GM23338 (cell line): Measurements from ENCODE around the gene GRIK4. TPM values are rescaled to one million over a fixed set of nuclear protein-coding genes. Genes with fewer than 3 reads are reported as not detected.

Source experiments
- ATAC-seq: fragments of 200-7000 bp; cut with Tn5 transposase; 3 replicates; pipeline ENCODE4 v1.9.1; 2020
- DNase-seq: peaks from one replicate; pipeline ENCODE4 v3.0.0-alpha.2; 2015; ENCODE audit warnings: low spot score
- H2AFZ ChIP-seq: fragments of 200-600 bp; sonication (generic); 2 replicates; pipeline ENCODE4 v1.8.0; 2016; ENCODE audit warnings: antibody characterized with exemption, mild to moderate bottlenecking, moderate library complexity
- H3F3A ChIP-seq: fragments of 200-600 bp; sonication (generic); replicated peaks from 2 replicates; pipeline ENCODE4 v1.8.0; 2017; ENCODE audit warnings: antibody characterized with exemption, mixed run types, low read depth
- H3K27ac ChIP-seq: fragments of 200-600 bp; sonication (generic); 2 replicates; pipeline ENCODE4 v1.6.1; 2016; ENCODE audit warnings: low read depth
- H3K27me3 ChIP-seq: fragments of 200-600 bp; sonication (generic); 2 replicates; pipeline ENCODE4 v1.8.0; 2016; ENCODE audit warnings: mild to moderate bottlenecking, mixed run types, moderate library complexity; ENCODE audit not compliant: insufficient read depth
- H3K36me3 ChIP-seq: fragments of 200-600 bp; sonication (generic); 2 replicates; pipeline ENCODE4 v1.8.0; 2016; ENCODE audit warnings: mild to moderate bottlenecking; ENCODE audit not compliant: insufficient read depth
- H3K4me1 ChIP-seq: fragments of 200-600 bp; sonication (generic); 2 replicates; pipeline ENCODE4 v1.8.0; 2016; ENCODE audit warnings: mild to moderate bottlenecking, moderate library complexity; ENCODE audit not compliant: insufficient read depth
- H3K4me2 ChIP-seq: fragments of 200-600 bp; sonication (generic); 2 replicates; pipeline ENCODE4 v1.7.1; 2017; ENCODE audit warnings: mixed run types
- H3K4me3 ChIP-seq: fragments of 200-600 bp; sonication (generic); 2 replicates; pipeline ENCODE4 v1.6.1; 2016; ENCODE audit warnings: mixed run types
- H3K79me2 ChIP-seq: fragments of 200-600 bp; sonication (generic); replicated peaks from 2 replicates; pipeline ENCODE4 v1.8.0; 2017; ENCODE audit warnings: mild to moderate bottlenecking; ENCODE audit not compliant: insufficient read depth
- H3K9me2 ChIP-seq: fragments of 200-600 bp; sonication (generic); 2 replicates; pipeline ENCODE4 v1.8.0; 2017; ENCODE audit not compliant: insufficient read depth
- H4K20me1 ChIP-seq: fragments of 200-600 bp; sonication (generic); replicated peaks from 2 replicates; pipeline ENCODE4 v1.8.0; 2017; ENCODE audit warnings: mild to moderate bottlenecking; ENCODE audit not compliant: insufficient read depth
- H3K27ac Mint-ChIP-seq: 2 replicates; pipeline ENCODE4 v1.8.0; 2020; ENCODE audit warnings: inconsistent platforms, mild to moderate bottlenecking, moderate library complexity, mixed read lengths
- H3K27me3 Mint-ChIP-seq: 3 replicates; pipeline ENCODE4 v1.8.0; 2022; ENCODE audit warnings: low read depth, mild to moderate bottlenecking, moderate library complexity, mixed read lengths, inconsistent platforms; ENCODE audit not compliant: insufficient read depth, poor library complexity
- H3K36me3 Mint-ChIP-seq: 3 replicates; pipeline ENCODE4 v1.8.0; 2021; ENCODE audit warnings: low read depth, mild to moderate bottlenecking, inconsistent platforms, moderate library complexity, mixed read lengths
- H3K4me1 Mint-ChIP-seq: 3 replicates; pipeline ENCODE4 v1.8.0; 2020; ENCODE audit warnings: mild to moderate bottlenecking, inconsistent platforms, mixed read lengths
- H3K4me3 Mint-ChIP-seq: 3 replicates; pipeline ENCODE4 v1.8.0; 2021; ENCODE audit warnings: moderate library complexity, mild to moderate bottlenecking, inconsistent platforms, mixed read lengths
- H3K9me3 Mint-ChIP-seq: 3 replicates; pipeline ENCODE4 v1.8.0; 2020; ENCODE audit warnings: moderate library complexity, mild to moderate bottlenecking, inconsistent platforms, mixed read lengths
- CREB1 ChIP-seq: fragments of 250-450 bp; sonication (Bioruptor Pico); IDR thresholded peaks from 2 replicates; pipeline ENCODE4 v1.5.0; 2020; ENCODE audit warnings: low read depth, mild to moderate bottlenecking, moderate library complexity
- CTCF ChIP-seq, 2 experiments: fragments of 200-600 bp in 1 of 2; sonication (generic) in 1 of 2; conservative IDR thresholded peaks; 2 replicates each; pipeline versions ENCODE4 v1.5.1 to v1.6.1; 2016 to 2017; ENCODE audit warnings: antibody characterized with exemption in 2 of 2, low read depth in 2 of 2, mild to moderate bottlenecking in 2 of 2, moderate library complexity in 1 of 2
- EZH2phosphoT487 ChIP-seq: fragments of 200-600 bp; sonication (generic); IDR thresholded peaks from one replicate; pipeline ENCODE4 v1.8.1; 2018; ENCODE audit warnings: antibody characterized with exemption; ENCODE audit not compliant: unreplicated experiment
- NANOG ChIP-seq: IDR thresholded peaks from 2 replicates; pipeline ENCODE4 v1.6.1; 2016; ENCODE audit warnings: antibody characterized with exemption, borderline replicate concordance
- POLR2AphosphoS5 ChIP-seq: IDR thresholded peaks from 2 replicates; pipeline ENCODE4 v1.6.1; 2016; ENCODE audit warnings: antibody characterized with exemption, low read depth
- STAT1 ChIP-seq: IDR thresholded peaks from one replicate; pipeline ENCODE4 v1.6.1; 2016; ENCODE audit warnings: antibody characterized with exemption; ENCODE audit not compliant: unreplicated experiment
- ZNF114 ChIP-seq: fragments of 250-450 bp; sonication (Bioruptor Pico); IDR thresholded peaks from 2 replicates; pipeline ENCODE4 v1.5.0; 2020; ENCODE audit warnings: mild to moderate bottlenecking, moderate library complexity
- ZNF462 ChIP-seq: fragments of 250-450 bp; sonication (Bioruptor Pico); IDR thresholded peaks from 2 replicates; pipeline ENCODE4 v1.5.0; 2020; ENCODE audit warnings: mild to moderate bottlenecking, moderate library complexity
- polyA plus RNA-seq: library from polyadenylated mRNA; unstranded; fragments of >200 nt; fragmentation: Nextera tagmentation; extraction: Ambion mirVana; gene quantifications from 2 replicates; pipeline ENCODE4 v1.2.1, GENCODE V29; 2016
- total RNA-seq: library from RNA; depleted of rRNA; stranded (reverse); fragments of >200 nt; shearing (Covaris generic); gene quantifications from 2 replicates; pipeline ENCODE4 v1.2.3, GENCODE V29; 2014
- TF ChIP-seq, protein P1 (sequence below): IDR thresholded peaks from one replicate; pipeline ENCODE4 v1.6.1; 2018; ENCODE audit warnings: antibody characterized with exemption; ENCODE audit not compliant: unreplicated experiment

GRIK4 gene
- total and polyA plus RNA-seq, 2 experiments from 2014 or later = 0.63 to 2.2 TPM

GRCh38 chr11:120500414-120501071 is 11.0 kb upstream of the GRIK4 start:
- DNase-seq = peak; percentile 70
- H3K4me3 Mint-ChIP-seq = peak overlapping the region; percentile 47; the same call in 2 of the 3 replicates
- Histone ChIP-seq H3K27ac (no peak overlapping the region; the same call in 1 of the 2 replicates), H2AFZ (0 out of 2 replicates have a peak overlapping the region, but pooled peaks have one; percentile 35), H3K79me2 (no peaks in the 10 kb centered on the region), H3K4me1 (peaks cover 39% of the 10 kb centered on the region), H3K4me2 (peak overlapping the region; percentile 70), H3K9me2 (no peaks in the 10 kb centered on the region), H3F3A (no peaks in the 10 kb centered on the region), H4K20me1 (no peaks in the 10 kb centered on the region), H3K36me3 (no peaks in the 10 kb centered on the region), H3K4me3 (peak overlapping the region; percentile 28), H3K27me3 (no peaks in the 10 kb centered on the region)
- no peaks in the 10 kb centered on the region for H3K36me3 Mint-ChIP-seq
- H3K27me3 Mint-ChIP-seq = peaks cover 16% of the 10 kb centered on the region
- peak overlapping the region; percentile 33; the same call in 1 of the 2 replicates for H3K27ac Mint-ChIP-seq
- peaks cover 59% of the 10 kb centered on the region for H3K4me1 Mint-ChIP-seq
- TF ChIP-seq ZNF114 (CRISPR knock-in tag) = no peak
- no peak for TF ChIP-seq ZNF462 (CRISPR knock-in tag)
- TF ChIP-seq EZH2phosphoT487 = no peak
- TF ChIP-seq CTCF (conservative IDR thresholded peaks at IDR 0.05; ENCODE audit: low read depth in 2 of 2) = no peak
- TF ChIP-seq NANOG = no peak
- no peak for TF ChIP-seq STAT1
- no peak for TF ChIP-seq POLR2AphosphoS5
- TF ChIP-seq, protein P1, sequence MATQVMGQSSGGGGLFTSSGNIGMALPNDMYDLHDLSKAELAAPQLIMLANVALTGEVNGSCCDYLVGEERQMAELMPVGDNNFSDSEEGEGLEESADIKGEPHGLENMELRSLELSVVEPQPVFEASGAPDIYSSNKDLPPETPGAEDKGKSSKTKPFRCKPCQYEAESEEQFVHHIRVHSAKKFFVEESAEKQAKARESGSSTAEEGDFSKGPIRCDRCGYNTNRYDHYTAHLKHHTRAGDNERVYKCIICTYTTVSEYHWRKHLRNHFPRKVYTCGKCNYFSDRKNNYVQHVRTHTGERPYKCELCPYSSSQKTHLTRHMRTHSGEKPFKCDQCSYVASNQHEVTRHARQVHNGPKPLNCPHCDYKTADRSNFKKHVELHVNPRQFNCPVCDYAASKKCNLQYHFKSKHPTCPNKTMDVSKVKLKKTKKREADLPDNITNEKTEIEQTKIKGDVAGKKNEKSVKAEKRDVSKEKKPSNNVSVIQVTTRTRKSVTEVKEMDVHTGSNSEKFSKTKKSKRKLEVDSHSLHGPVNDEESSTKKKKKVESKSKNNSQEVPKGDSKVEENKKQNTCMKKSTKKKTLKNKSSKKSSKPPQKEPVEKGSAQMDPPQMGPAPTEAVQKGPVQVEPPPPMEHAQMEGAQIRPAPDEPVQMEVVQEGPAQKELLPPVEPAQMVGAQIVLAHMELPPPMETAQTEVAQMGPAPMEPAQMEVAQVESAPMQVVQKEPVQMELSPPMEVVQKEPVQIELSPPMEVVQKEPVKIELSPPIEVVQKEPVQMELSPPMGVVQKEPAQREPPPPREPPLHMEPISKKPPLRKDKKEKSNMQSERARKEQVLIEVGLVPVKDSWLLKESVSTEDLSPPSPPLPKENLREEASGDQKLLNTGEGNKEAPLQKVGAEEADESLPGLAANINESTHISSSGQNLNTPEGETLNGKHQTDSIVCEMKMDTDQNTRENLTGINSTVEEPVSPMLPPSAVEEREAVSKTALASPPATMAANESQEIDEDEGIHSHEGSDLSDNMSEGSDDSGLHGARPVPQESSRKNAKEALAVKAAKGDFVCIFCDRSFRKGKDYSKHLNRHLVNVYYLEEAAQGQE = no peak
- no peak for TF ChIP-seq CREB1 (CRISPR knock-in tag)
- H3K9me3 Mint-ChIP-seq = no peaks in the 10 kb centered on the region
- ATAC-seq = peak; percentile 61
